CD4-positive, CD25-positive, alpha-beta regulatory T cell (primary cell): Measurements from ENCODE around the gene PPP1R15B. TPM values are rescaled to one million over a fixed set of nuclear protein-coding genes. Genes with fewer than 3 reads are reported as not detected.
A peak's percentile ranks its signal among the peaks of the same experiment; 100 is the strongest.

ENCODE experiments used
- ATAC-seq, 2 donors: fragments of 150-1000 bp; cut with Tn5 transposase; one replicate each; pipeline ENCODE4 v1.10.0; 2021; ENCODE audit warnings: low read depth in 2 of 2, moderate number of reproducible peaks in 2 of 2, moderate library complexity in 1 of 2
- DNase-seq, 3 donors: peaks; one replicate each; pipeline versions ENCODE4 v3.0.0 to v3.0.0-alpha.2; 2012 to 2022; ENCODE audit warnings: mixed read lengths in 1 of 3
- H3K27ac ChIP-seq: one replicate; pipeline ENCODE4 v1.7.0; 2013; ENCODE audit warnings: mild to moderate bottlenecking, low read length; ENCODE audit not compliant: insufficient read depth, poor library complexity, severe bottlenecking
- H3K27me3 ChIP-seq: one replicate; pipeline ENCODE4 v1.7.0; 2013; ENCODE audit warnings: low read length; ENCODE audit not compliant: control insufficient read depth, insufficient read depth
- H3K36me3 ChIP-seq: one replicate; pipeline ENCODE4 v1.7.0; 2013; ENCODE audit warnings: mild to moderate bottlenecking, low read length, moderate library complexity; ENCODE audit not compliant: control insufficient read depth, insufficient read depth
- H3K4me1 ChIP-seq: 2 replicates; pipeline ENCODE4 v1.7.0; 2013; ENCODE audit warnings: mild to moderate bottlenecking, low read length; ENCODE audit not compliant: insufficient read depth, control insufficient read depth, poor library complexity, severe bottlenecking
- H3K4me3 ChIP-seq: one replicate; pipeline ENCODE4 v1.7.0; 2013; ENCODE audit warnings: low read depth, mild to moderate bottlenecking, low read length, moderate library complexity
- H3K9me3 ChIP-seq, 2 experiments: 1 replicate in 1 of 2; 2 replicates in 1 of 2; pipeline ENCODE4 v1.7.0; 2013; ENCODE audit warnings: low read length in 2 of 2, mild to moderate bottlenecking in 1 of 2, moderate library complexity in 1 of 2; ENCODE audit not compliant: control insufficient read depth in 2 of 2
- H3K27ac Mint-ChIP-seq, 3 donors: one replicate each; pipeline ENCODE4 v1.8.0; 2020 to 2022; ENCODE audit warnings: mild to moderate bottlenecking in 3 of 3, mixed read lengths in 3 of 3, moderate library complexity in 2 of 3
- H3K27me3 Mint-ChIP-seq: one replicate; pipeline ENCODE4 v1.8.0; 2022; ENCODE audit warnings: mild to moderate bottlenecking, mixed read lengths
- H3K36me3 Mint-ChIP-seq: one replicate; pipeline ENCODE4 v1.8.0; 2020; ENCODE audit warnings: mixed read lengths
- H3K4me1 Mint-ChIP-seq, 4 donors: one replicate each; pipeline ENCODE4 v1.8.0; 2020 to 2022; ENCODE audit warnings: mixed read lengths in 4 of 4, mild to moderate bottlenecking in 1 of 4
- H3K4me3 Mint-ChIP-seq, 4 donors: one replicate each; pipeline ENCODE4 v1.8.0; 2020 to 2022; ENCODE audit warnings: mild to moderate bottlenecking in 4 of 4, mixed read lengths in 4 of 4, moderate library complexity in 3 of 4
- H3K9me3 Mint-ChIP-seq, 7 donors: one replicate each; pipeline ENCODE4 v1.8.0; 2020 to 2022; ENCODE audit warnings: mixed read lengths in 7 of 7, mild to moderate bottlenecking in 3 of 7, moderate library complexity in 2 of 7
- polyA plus RNA-seq, 4 donors: library from polyadenylated mRNA; unstranded; fragments of 300-500 nt; fragmentation: Illumina TruSeq; gene quantifications; one replicate each; pipeline ENCODE4 v1.2.3, GENCODE V29; 2021
- total RNA-seq: library from RNA; stranded (reverse); gene quantifications from one replicate; pipeline ENCODE4 v1.2.3, GENCODE V29; 2022

PPP1R15B gene
- total RNA-seq (239 TPM), polyA plus RNA-seq (10 to 100 TPM; 13.2 to 24.2 (median 21.1) TPM)

GRCh38 chr1:204411451-204412204, at the start of gene PPP1R15B:
TSS of gene PPP1R15B (minus strand) at chr1:204411817. CDS start at chr1:204411411, 406 bp downstream.
- Histone ChIP-seq H3K27me3 (no peaks in the 10 kb centered on the region), H3K4me1 (peaks cover 24% of the 10 kb centered on the region), H3K27ac (peak within 1 kb of the TSS; percentile 100), H3K4me3 (peak within 1 kb of the TSS; percentile 100), H3K36me3 (peaks cover 5% of the 10 kb centered on the region), H3K9me3 (no peaks in the 10 kb centered on the region)
- DNase-seq (peak; percentile 95 to 99 (median 98)), ATAC-seq (peak; percentile 92)
- peaks cover 10% of the 10 kb centered on the region for H3K27me3 Mint-ChIP-seq
- peaks cover 6 to 22% (median 14%) of the 10 kb centered on the region in 4 donors for H3K4me1 Mint-ChIP-seq
- peak within 1 kb of the TSS; percentile 97 to 99 (median 98) for H3K4me3 Mint-ChIP-seq
- peaks cover 0 to 3% (median 0%) of the 10 kb centered on the region in 7 donors for H3K9me3 Mint-ChIP-seq
- H3K27ac Mint-ChIP-seq = peak within 1 kb of the TSS; percentile 97 to 100 (median 99)
- peaks cover 18% of the 10 kb centered on the region for H3K36me3 Mint-ChIP-seq

DNA sequence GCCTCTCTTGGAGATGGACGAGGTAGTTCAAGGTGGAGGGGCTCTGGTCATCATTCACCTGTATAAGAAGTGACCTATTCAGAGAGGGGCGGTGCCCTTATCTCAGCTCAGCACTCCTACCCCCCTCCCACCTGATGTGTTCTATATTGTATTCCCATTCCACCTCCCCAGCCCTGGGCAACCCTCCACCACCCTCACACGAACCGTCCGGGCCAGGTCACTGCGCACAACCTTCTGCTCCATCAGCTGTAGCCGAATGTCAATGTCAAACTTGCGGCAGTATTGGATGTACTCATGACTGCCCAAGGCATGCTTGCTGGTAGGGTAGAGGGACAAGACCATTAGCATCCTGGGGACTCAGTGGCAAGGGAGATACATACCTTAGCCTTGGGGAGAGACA, 48.7 kb upstream of the PPP1R15B start:
- Mint-ChIP-seq H3K9me3 (no peaks in the 10 kb centered on the region), H3K27ac (peak overlapping the region in 1 of 3 donors; percentile 36), H3K4me3 (peak overlapping the region in 1 of 4 donors; percentile 35), H3K4me1 (peaks cover 9 to 43% (median 22%) of the 10 kb centered on the region in 4 donors), H3K36me3 (peaks cover 42% of the 10 kb centered on the region), H3K27me3 (no peaks in the 10 kb centered on the region)
- Histone ChIP-seq H3K9me3 (no peaks in the 10 kb centered on the region), H3K4me3 (no peak overlapping the region), H3K27me3 (no peaks in the 10 kb centered on the region), H3K36me3 (peaks cover 23% of the 10 kb centered on the region), H3K27ac (no peak overlapping the region), H3K4me1 (peaks cover 35% of the 10 kb centered on the region)
- DNase-seq (no peak), ATAC-seq (no peak)

- no peaks in the 10 kb centered on the region for H3K9me3 ChIP-seq
- H3K27me3 Mint-ChIP-seq = no peaks in the 10 kb centered on the region
- H3K36me3 Mint-ChIP-seq = peaks cover 36% of the 10 kb centered on the region
- H3K4me3 ChIP-seq = no peak overlapping the region
- ATAC-seq (no peak), DNase-seq (no peak)
- H3K4me1 ChIP-seq = peaks cover 32% of the 10 kb centered on the region
- H3K4me3 Mint-ChIP-seq = no peak overlapping the region
- H3K36me3 ChIP-seq = peaks cover 23% of the 10 kb centered on the region
- peaks cover 7 to 42% (median 20%) of the 10 kb centered on the region in 4 donors for H3K4me1 Mint-ChIP-seq
- H3K27ac Mint-ChIP-seq = peak overlapping the region in 1 of 3 donors; percentile 41
- H3K9me3 Mint-ChIP-seq = no peaks in the 10 kb centered on the region
- no peaks in the 10 kb centered on the region for H3K27me3 ChIP-seq
- no peak overlapping the region for H3K27ac ChIP-seq
Observed at GRCh38 chr1:204459706-204460105, 48.1 kb upstream of the PPP1R15B start.

- no peaks in the 10 kb centered on the region for H3K9me3 Mint-ChIP-seq
- ATAC-seq (no peak), DNase-seq (no peak)
- H3K36me3 ChIP-seq = peaks cover 23% of the 10 kb centered on the region
- no peaks in the 10 kb centered on the region for H3K27me3 Mint-ChIP-seq
- no peak overlapping the region for H3K4me3 ChIP-seq
- no peaks in the 10 kb centered on the region for H3K9me3 ChIP-seq
- H3K4me1 Mint-ChIP-seq = peaks cover 9 to 41% (median 23%) of the 10 kb centered on the region in 4 donors
- H3K36me3 Mint-ChIP-seq = peaks cover 33% of the 10 kb centered on the region
- peaks cover 31% of the 10 kb centered on the region for H3K4me1 ChIP-seq
- H3K4me3 Mint-ChIP-seq = peak overlapping the region in 1 of 4 donors; percentile 12
- H3K27ac ChIP-seq = no peak overlapping the region
- H3K27me3 ChIP-seq = no peaks in the 10 kb centered on the region
- no peak overlapping the region for H3K27ac Mint-ChIP-seq
Observed at GRCh38 chr1:204457666-204458065, 46.0 kb upstream of the PPP1R15B start.

- Mint-ChIP-seq H3K36me3 (peaks cover 33% of the 10 kb centered on the region), H3K27me3 (no peaks in the 10 kb centered on the region), H3K4me3 (peak overlapping the region in 1 of 4 donors; percentile 9), H3K4me1 (peaks cover 9 to 37% (median 21%) of the 10 kb centered on the region in 4 donors), H3K9me3 (no peaks in the 10 kb centered on the region), H3K27ac (peak overlapping the region in 1 of 3 donors; percentile 17)
- peaks cover 29% of the 10 kb centered on the region for H3K4me1 ChIP-seq
- ATAC-seq (no peak), DNase-seq (no peak)
- no peaks in the 10 kb centered on the region for H3K9me3 ChIP-seq
- no peaks in the 10 kb centered on the region for H3K27me3 ChIP-seq
- H3K27ac ChIP-seq = no peak overlapping the region
- H3K36me3 ChIP-seq = peaks cover 23% of the 10 kb centered on the region
- H3K4me3 ChIP-seq = no peak overlapping the region
Observed at GRCh38 chr1:204456826-204457442, 45.3 kb upstream of the PPP1R15B start.

GRCh38 chr1:204455831-204456145, 44.2 kb upstream of the PPP1R15B start:
- no peaks in the 10 kb centered on the region for H3K9me3 Mint-ChIP-seq
- Histone ChIP-seq H3K9me3 (no peaks in the 10 kb centered on the region), H3K36me3 (peaks cover 20% of the 10 kb centered on the region), H3K4me3 (no peak overlapping the region), H3K4me1 (peaks cover 17% of the 10 kb centered on the region), H3K27ac (no peak overlapping the region), H3K27me3 (no peaks in the 10 kb centered on the region)
- no peak overlapping the region for H3K4me3 Mint-ChIP-seq
- no peak for ATAC-seq
- no peak for DNase-seq
- H3K27me3 Mint-ChIP-seq = no peaks in the 10 kb centered on the region
- H3K4me1 Mint-ChIP-seq = peaks cover 9 to 29% (median 17%) of the 10 kb centered on the region in 4 donors
- peaks cover 28% of the 10 kb centered on the region for H3K36me3 Mint-ChIP-seq
- no peak overlapping the region for H3K27ac Mint-ChIP-seq

DNA sequence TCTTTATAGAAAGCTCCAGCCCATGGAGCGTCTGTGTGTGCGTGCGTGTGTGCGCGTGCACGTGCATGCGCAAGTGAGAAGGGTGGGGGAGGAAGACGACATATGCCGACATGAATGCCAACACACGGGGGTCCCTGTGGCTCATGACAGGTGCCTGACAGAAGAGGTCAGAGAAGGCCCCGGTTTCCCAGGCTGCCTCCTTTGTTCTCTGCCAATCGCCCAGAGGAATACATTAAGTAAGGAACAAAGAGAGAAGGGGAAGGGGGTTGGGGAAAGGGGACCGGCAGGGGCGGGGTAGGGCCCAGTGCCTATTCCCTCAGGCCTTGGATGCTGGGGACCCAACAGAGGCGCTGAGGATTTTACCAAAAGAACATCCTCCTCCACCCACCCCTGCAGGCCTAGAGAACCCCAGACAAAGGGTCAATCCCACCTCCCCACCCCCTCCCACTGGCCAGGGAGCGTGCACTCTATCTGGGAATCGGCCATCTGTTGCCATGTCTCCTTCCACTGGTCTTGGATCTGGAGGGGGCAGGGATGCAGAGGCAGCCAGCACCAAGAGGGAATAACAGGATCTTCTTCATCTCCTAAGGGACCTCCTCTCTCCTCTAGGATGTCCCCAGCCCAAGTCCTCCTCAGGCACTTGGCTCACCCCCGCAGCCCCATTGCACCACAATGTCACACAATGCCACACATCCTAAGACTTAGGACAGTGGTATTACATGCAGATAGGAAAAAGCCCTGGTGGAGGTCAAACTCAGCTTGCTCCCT, 43.6 kb upstream of the PPP1R15B start:
- Histone ChIP-seq H3K9me3 (no peaks in the 10 kb centered on the region), H3K27me3 (no peaks in the 10 kb centered on the region), H3K4me1 (peaks cover 16% of the 10 kb centered on the region), H3K27ac (no peak overlapping the region), H3K36me3 (peaks cover 20% of the 10 kb centered on the region), H3K4me3 (no peak overlapping the region)
- no peaks in the 10 kb centered on the region for H3K27me3 Mint-ChIP-seq
- H3K36me3 Mint-ChIP-seq = peaks cover 22% of the 10 kb centered on the region
- peaks cover 9 to 26% (median 18%) of the 10 kb centered on the region in 4 donors for H3K4me1 Mint-ChIP-seq
- no peak for DNase-seq
- no peak for ATAC-seq
- H3K27ac Mint-ChIP-seq = peak overlapping the region in 1 of 3 donors; percentile 60
- H3K9me3 Mint-ChIP-seq = no peaks in the 10 kb centered on the region
- peak overlapping the region in 1 of 4 donors; percentile 71 for H3K4me3 Mint-ChIP-seq
